HG03159 (cell line): Measurements from ENCODE around the gene CAMSAP3.

ENCODE experiments used
- ATAC-seq: cut with Tn5 transposase; IDR thresholded peaks from one replicate; pipeline ENCODE4 v1.9.1; 2021; ENCODE audit warnings: mild to moderate bottlenecking, moderate library complexity; ENCODE audit not compliant: unreplicated experiment

CAMSAP3 gene

GRCh38 chr19:7646426-7646700, 50.7 kb downstream of the CAMSAP3 start:
- no peak for ATAC-seq

DNA sequence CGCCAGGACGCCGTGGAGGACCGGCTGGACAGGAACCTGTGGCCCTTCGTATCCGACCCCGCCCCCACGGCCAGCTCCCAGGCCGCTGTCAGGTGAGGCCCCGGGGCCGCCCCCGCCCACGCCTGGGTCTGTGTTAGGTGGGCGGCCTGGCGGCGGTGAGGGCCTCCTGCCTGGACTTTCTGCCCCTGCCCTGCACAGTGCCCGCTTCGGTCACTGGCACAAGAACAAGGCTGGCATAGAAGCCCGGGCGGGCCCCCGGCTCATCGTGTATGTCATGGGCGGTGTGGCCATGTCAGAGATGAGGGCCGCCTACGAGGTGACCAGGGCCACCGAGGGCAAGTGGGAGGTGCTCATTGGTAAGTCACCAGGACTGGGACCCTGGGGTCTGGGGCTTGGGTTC, 51.5 kb downstream of the CAMSAP3 start:
- no peak for ATAC-seq

DNA sequence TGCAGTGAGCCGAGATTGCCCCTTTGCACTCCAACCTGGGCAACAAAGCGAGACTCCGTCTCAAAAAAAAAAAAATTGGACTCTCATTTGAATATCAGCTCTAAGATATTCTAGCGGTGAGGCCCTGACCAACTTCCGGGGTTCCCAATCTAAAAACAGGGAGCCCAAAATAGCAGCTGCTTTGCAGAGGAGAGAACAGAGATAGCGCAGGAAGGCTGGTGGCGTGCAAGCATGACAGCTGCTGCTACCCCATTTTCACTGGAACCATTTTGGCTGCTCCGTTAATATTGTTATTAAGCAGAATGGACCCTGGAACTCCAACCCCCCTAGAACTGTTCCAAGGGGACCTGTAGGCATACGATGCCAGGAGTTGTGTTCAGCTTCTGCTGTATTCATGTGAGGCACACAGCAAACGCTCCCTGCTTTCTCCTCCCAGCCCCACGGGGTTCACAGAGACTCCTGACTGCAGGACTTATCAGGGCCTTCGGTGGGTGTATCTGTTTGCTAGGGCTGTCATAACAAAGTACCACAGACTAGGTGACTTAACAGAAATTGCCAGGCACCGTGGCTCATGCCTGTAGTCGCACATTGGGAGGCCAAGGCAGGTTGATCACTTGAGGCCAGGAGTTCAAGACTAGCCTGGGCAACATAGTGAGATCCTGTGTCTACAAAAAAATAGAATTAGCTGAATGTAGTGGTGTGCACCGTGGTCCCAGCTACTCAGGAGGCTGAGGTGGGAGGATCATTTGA, 52.8 kb downstream of the CAMSAP3 start:
- ATAC-seq, result no peak

DNA sequence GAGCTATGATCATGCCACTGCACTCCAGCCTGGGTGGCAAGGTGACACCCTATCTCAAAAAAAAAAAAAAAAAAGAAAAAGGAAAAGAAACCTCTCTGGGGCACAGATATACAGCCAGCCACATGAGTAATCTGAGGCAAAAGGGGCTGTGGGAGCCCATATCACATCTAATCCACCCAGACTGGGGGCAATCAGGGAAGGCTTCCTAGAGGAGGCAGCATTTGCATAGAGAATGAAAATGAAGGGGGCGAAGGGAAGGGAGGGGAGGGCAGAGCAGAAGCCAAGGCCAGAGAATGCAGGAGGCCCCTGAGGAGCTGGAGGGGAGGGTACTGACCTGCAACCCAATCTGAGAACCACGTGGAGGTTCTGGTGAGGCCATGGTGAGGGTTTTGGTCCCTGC, 54.5 kb downstream of the CAMSAP3 start:
- no peak for ATAC-seq

DNA sequence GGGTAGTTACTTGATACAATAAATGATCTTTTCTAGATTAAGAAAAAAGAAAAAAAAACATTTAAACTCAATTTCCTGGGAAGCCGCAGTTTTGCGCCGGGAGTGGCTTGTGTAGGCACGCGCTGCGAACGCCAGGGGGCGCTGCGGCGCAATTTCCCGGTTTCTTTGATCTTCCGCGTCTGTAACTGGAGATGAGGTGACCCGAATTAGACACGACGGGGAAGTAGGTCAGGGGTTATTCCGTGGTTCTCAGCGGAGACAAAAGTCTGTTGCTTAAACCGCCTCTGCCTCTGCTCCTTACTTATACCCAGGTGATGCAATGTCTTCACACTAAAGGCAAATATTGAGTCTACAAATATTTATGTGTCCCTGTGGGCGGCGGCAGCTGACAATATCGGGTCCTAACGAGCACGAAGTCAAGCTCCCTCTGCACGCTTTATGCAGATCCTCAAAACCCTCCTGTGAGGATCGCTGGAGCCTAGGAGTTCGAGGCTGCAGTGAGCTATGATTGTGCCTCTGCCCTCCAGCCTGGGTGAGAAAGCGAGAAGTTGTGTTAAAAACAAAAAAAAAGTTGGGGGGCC, 56.5 kb downstream of the CAMSAP3 start:
- ATAC-seq, result no peak

- ATAC-seq, result no peak
Observed at GRCh38 chr19:7654401-7654800, 58.7 kb downstream of the CAMSAP3 start.

- no peak for ATAC-seq
Observed at GRCh38 chr19:7655581-7655980, 59.9 kb downstream of the CAMSAP3 start.

GRCh38 chr19:7657131-7657751, 61.6 kb downstream of the CAMSAP3 start:
- no peak for ATAC-seq

DNA sequence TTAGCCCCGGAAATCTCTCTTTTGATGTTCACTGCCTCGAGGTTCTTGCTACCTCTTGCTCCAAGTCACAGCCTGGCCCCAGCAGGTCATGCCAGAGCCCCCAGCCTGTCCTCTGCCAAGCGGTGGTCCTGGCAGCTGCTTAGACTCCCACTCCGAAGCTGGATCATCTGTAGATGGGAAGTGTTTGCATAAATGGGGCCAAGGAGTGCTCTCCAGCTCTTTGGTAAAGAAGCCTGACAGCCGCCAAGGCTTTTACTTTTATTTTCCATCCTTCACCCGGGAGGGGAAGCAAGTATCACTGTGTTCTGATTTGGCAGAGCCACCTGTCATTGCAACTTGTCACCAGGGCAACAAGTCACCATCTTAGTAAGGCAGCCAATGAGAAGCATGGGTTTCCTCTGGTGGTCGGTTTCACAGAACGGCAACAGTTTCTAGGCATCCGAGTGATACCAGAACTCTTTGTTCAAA, 62.6 kb downstream of the CAMSAP3 start:
- ATAC-seq, result peak; percentile 76

DNA sequence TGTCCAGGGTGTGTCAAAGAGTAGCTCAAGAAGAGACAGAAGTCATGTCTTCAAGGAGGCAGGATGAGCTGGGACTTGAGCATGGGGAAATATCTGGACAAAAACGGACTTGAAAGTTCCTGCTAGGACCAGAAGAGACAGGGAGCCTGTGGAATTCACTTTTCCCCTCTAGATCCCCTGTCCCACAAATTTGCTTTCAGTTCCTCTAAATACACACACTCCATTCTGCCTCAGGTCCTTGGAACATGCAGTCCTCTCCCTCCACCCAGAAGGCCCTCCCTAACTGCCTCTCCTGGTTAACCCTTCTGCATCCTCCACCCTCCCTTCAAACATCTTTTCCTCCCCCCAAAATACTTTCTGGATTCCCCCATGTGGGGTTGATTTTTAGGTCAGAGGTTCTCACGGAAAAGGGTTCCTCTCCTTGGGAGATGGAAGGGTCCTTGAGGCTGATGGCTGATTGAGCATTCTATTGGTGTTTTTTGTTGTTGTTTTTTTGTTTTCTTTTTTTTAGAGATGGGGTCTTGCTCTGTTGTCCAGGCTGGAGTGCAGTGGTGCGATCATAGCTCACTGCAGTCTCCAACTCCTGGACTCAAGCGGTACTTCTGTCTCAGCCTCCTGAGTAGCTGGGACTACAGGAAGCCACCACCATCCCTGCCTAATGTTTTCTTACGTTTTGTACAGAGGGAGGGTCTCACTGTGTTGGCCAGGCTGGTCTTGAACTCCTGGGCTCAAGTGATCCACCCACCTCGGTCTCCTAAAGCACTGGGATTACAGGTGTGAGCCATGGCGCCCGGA, 66.3 kb downstream of the CAMSAP3 start:
- no peak for ATAC-seq

DNA sequence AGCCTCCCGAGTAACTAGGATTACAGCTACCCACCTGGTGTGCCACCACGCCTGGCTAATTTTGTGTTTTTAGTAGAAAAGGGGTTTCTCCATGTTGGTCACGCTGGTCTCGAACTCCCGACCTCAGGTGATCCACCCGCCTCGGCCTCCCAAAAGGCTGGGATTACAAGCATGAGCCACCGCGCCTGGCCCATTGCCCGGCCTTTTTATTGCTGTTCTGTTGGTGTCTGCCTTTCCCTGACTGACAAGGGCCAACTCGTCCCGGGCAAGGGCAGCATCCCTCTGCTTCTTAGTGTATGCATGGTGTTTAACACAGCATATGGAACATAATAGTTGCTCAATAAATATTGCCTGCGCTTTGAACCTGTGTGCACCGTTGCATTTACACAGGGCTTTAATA, 67.0 kb downstream of the CAMSAP3 start:
- ATAC-seq, result no peak

DNA sequence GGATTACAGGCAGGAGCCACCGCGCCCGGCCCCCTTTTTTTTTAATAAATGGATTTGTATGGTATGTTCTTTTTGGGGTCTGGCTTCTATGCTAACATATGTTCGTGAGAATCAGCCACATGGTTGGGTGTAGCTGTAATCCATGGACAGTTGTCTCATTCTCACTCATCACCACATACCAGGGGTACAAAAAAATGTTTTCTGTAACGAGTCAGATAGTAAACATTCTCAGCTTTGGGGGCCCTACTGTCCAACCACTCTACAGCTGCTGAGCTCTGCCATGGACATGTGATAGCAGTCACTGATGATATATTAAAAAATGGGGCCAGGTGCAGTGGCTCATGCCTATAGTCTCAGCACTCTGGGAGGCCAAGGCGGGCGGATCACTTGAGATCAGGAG, 68.0 kb downstream of the CAMSAP3 start:
- ATAC-seq, result no peak

DNA sequence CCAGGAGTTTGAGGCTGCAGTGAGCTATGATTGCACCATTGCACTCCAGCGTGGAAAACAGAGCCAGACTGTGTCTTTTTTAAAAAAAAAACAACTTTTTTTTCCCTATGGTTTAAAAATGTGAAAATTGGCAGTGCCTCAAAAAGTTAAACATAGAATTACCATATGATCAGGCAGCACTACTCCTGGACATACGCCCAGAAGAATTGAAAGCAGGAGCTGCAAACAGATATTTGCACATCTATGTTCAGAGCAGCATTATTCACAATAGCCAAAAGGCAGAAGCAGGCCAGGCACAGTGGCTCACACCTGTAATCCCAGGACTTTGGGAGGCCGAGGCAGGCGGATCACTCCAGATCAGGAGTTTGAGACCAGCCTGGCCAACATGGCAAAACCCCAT, 69.4 kb downstream of the CAMSAP3 start:
- no peak for ATAC-seq
